Stimulated activated CD4-positive, alpha-beta T cell treated with anti-CD3 and anti-CD28 coated beads, Interleukin-2, amount 100 ng/mL, for 24 hours (primary cell): ENCODE results near the gene MOCOS.
"Not testable (repeated sequence)": the region's sequence is repeated elsewhere in the genome, so short reads cannot be mapped to it uniquely, and the experiment has no call there.

ENCODE experiments used
- DNase-seq, 2 donors: peaks; one replicate each; pipeline ENCODE4 v3.0.0-alpha.2; 2020

MOCOS gene

GRCh38 chr18:36205166-36205565 is 17.9 kb downstream of the MOCOS start:
- DNase-seq, result no peak

GRCh38 chr18:36207303-36207702 is 20.0 kb downstream of the MOCOS start:
- no peak for DNase-seq

DNA sequence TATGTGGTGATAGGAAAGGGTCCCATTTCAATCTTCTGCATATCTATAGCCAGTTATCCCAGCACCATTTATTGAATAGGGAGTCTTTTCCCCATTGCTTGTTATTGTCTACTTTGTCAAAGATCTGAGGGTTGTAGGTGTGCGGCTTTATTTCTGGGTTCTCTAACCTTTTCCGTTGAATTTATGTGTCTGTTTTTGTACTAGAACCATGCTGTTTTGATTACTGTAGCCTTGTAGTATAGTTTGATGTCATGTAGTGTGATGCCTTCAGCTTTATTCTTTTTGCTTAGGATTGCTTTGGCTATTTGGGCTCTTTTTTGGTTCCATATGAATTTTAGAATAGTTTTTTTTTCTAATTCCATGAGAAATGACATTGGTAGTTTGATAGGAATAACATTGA is 20.7 kb downstream of the MOCOS start:
- DNase-seq, result not testable (repeated sequence)

DNA sequence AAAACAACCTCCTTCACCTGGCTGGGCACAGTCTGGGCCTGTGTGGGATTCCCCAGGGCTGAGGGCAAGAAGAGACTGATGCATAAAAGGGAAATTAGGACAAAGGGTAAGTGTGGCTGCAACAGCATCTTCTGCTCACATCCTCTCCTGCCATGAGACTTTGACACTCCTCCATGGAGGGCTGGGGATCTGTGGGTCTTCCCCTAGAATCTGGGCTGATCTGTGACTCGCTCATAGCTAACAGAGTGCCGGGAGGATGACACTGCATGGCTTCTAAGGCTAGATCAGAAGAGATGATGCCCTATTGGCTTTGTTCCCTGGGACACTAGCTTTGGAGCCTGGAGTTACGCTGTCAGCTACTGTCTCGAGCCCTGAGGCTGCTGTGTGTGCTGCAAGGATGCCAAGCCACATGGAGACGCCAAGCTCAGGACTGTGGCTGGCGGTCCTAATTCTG is 24.3 kb downstream of the MOCOS start:
- no peak for DNase-seq

DNA sequence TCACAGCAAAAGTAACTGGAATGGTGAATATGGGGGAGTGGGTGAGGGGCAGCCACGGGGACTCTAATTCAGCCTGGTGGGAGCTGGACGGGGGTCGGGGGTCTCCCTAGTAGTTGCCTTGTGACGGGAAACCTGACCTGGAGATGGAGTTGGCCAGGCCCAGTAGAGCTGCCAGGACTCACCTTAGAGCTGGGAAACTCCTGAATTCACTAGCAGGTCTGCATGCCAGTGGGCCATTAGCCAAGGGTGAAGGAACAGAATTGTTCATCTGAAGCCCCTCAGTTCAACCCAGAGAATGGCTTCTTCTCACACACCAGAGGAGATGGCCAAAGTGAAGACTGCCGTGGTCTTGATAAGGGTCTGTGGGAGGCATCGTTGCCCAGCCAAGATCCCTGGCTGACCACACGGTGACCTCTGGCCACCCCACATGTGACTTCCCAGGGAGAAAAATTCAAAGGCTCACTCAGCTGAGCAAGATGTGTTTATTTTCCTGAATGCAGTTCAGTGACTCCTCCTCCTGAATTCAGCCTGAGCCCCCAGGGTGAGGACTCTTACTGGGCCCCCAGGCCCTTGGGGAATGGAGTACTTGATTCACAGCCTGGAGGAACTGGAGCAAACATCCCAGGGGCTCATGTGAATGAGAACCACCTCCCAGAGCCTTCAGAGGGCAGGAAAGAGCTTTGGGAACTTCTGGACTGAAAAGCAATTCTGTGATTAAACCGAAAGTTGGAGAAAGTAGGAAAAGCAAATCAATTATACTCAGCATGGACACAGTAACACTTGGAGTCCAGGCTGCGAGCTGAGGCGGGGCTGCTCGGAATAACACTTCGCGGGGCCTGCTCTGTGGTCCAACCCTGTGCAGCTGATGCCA is 25.2 kb downstream of the MOCOS start:
- no peak for DNase-seq

DNA sequence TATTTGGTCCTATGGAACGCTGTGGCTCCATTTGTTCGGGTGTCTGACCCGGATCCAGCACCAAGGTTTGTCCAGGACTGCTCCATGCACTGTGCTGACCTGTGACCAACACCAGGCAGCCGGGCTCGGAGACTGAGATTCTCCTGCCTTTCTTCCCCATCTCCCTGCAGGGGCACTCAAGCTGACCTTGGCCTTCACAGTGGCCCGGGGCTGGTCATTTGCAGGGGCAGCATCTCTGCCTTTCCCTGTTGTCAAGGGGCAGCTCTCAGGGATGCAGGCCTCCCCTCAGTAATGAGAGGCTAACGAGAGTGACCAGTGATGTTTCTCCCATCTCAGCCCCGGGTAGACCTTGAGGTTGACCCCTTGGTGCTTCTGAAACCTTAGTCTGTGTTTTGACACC is 27.5 kb downstream of the MOCOS start:
- no peak for DNase-seq

DNA sequence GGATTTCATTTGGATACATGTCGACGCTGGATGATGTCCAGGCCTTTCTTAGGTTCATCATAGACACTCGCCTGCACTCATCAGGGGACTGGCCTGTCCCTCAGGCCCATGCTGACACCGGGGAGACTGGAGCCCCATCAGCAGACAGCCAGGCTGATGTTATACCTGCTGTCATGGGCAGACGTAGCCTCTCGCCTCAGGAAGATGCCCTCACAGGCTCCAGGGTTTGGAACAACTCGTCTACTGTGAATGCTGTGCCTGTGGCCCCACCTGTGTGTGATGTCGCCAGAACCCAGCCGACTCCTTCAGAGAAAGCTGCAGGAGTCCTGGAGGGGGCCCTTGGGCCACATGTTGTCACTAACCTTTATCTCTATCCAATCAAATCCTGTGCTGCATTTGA is 28.3 kb downstream of the MOCOS start:
- no peak for DNase-seq

DNA sequence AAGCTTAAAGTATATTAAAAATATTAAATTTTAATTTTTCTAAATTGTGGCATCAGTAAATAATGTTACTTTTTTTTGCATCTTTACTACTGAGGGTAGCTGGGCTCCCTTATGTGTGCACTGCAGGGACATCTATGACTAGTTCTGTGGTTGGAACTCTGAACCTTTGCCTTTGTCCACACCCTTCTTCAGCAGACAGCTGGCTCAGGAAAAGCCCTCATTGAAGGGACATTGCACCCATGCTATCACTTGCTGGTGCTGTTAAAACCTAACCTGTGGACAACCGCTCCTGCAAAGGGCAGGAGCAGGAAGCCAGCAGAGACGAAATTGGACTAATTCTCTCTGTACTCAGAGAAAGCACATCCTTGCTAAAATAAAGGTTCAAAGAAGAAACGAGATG is 30.1 kb downstream of the MOCOS start:
- DNase-seq, result no peak

GRCh38 chr18:36229188-36229587 is 41.9 kb downstream of the MOCOS start:
- no peak for DNase-seq

DNA sequence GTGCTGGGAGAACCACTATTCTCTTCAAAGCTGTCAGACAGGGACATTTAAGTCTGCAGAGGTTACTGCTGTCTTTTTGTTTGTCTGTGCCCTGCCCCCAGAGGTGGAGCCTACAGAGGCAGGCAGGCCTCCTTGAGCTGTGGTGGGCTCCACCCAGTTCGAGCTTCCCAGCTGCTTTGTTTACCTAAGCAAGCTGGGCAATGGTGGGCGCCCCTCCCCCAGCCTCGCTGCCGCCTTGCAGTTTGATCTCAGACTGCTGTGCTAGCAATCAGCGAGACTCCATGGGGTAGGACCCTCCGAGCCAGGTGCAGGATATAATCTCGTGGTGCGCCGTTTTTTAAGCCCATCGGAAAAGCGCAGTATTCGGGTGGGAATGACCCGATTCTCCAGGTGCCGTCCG is 53.2 kb downstream of the MOCOS start:
- DNase-seq, result not testable (repeated sequence)

DNA sequence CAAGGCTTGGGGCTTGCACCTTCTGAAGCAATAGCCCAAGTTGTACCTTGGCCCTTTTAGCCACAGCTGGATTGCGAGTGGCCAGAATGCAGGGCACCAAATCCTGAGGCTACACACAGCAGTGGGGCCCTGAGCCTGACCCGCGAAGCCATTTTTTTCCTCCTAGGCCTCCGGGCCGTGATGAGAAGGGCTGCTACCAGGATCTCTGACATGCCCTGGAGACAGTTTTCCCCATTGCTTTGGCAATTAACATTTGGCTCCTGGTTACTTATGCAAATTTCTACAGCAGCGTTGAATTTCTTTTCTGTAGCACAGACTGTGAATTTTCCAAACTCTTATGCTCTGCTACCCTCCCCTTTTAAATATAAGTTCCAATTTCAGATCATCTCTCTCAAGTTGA is 54.5 kb downstream of the MOCOS start:
- DNase-seq, result no peak

- DNase-seq, result no peak
Measured at GRCh38 chr18:36247036-36247435, 59.7 kb downstream of the MOCOS start.

DNA sequence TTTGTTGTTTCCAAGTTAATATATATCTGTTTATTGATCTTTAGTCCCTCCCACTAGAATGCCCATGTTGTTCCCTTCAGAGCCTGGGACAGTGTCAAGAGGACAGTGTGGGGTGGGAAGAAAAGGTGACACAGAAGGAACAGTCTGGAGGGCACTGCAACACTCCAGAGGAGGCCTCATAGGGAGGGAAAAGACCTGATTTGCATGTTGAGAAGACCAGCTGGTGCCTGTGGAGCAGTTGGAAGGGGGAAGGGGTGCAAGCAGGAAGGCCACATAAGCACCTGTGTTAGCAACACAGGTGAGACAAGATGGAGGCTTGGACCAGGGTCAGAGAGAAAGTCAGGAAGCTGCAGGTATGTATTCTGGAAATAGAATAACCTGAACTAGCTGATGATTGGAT is 62.1 kb downstream of the MOCOS start:
- no peak for DNase-seq

GRCh38 chr18:36250827-36251226 is 63.5 kb downstream of the MOCOS start:
- DNase-seq, result no peak

- DNase-seq, result no peak
Measured at GRCh38 chr18:36255072-36255698, 67.9 kb downstream of the MOCOS start.

DNA sequence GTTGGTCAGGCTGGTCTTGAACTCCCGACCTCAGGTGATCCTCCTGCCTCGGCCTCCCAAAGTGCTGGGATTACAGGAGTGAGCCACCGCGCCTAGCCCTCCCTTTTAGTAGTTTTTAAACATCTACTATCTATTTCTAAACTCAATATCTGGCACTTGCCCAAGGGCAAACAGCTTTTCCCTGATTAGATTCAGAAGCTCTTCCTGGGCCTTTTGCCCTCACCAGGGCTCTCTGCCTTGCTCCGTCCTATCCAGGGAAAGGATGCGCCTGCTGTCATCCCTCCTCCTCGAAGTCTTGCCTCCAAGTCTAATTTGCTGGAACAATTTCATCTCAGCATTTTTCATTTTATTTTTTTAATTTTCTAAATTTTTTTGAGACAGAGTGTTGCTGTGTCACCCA is 68.8 kb downstream of the MOCOS start:
- no peak for DNase-seq

DNA sequence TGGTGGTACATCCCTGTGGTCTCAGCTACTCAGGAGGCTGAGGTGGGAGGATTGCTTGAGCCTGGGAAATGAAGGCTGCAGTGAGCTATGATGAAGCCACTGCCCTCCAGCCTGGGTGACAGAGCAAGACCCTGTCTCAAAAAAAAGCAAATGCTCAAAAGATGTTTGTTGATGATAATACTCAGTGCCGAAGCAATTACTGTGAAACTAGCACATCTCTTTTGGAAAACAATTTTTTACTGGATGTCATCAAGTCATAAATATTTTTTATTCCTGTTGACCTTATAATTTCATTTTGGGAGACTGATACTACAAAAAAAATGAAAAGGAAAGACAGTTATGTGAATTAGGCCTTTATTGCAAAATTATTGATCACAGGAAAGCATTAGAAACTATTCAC is 75.7 kb downstream of the MOCOS start:
- DNase-seq, result no peak

GRCh38 chr18:36264283-36264682 is 77.0 kb downstream of the MOCOS start:
- no peak for DNase-seq

- DNase-seq, result no peak
Measured at GRCh38 chr18:36265015-36265414, 77.7 kb downstream of the MOCOS start.

DNA sequence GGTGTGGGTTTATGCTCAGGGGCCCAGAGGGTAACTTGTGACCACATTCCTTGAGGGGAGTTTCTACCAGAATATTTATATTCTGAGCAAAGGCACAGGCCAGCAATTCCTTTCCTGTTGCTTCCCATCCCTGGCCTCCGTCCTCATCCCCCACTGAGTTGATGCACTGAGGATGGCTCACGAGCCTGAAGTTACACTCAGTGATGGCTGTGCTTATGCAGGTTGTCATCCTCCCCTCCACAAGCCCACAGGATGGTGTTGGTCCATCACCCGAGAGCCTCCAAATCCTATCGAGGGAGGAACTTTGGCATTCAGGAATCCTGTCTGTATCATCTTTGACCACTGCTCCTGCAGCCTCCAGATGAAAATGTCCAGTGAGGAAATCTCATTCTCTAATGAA is 81.9 kb downstream of the MOCOS start:
- no peak for DNase-seq

DNA sequence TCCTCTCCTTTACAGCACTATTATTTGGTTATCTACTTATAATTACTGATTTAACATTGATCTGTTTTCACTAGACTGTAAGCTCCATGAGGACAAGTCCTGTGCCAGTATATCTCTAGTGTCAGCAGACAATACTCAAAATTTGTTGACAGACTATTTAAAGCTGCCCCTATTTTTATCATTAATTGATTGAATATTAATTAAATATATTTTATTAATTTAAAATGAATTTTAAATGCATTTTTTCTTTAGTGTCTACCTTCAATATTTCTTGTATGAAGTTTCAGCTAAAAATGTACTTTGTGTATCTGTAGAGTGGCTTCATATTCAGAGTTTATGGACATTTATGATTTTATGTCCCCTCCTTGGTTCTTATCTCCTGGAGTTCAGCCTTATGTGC is 83.9 kb downstream of the MOCOS start:
- no peak for DNase-seq

GRCh38 chr18:36273347-36273746 is 86.0 kb downstream of the MOCOS start:
- DNase-seq, result no peak

- no peak for DNase-seq
Measured at GRCh38 chr18:36274083-36274715, 86.9 kb downstream of the MOCOS start.

GRCh38 chr18:36275561-36275960 is 88.3 kb downstream of the MOCOS start:
- DNase-seq, result no peak
